Thyroid gland (tissue), 4 donors: ENCODE data around the gene UTP4. TPM values are rescaled to one million over a fixed set of nuclear protein-coding genes. Genes with fewer than 3 reads are reported as not detected.

ENCODE experiments used
- DNase-seq, 2 donors: peaks; one replicate each; pipeline ENCODE4 v3.0.0-alpha.2; 2019
- H3K27ac ChIP-seq, 3 donors: fragments of 200-600 bp; sonication (generic); 1 replicate in 2 of 3; 2 replicates in 1 of 3; pipeline ENCODE4 v1.5.1; 2016 to 2019; ENCODE audit warnings: mild to moderate bottlenecking in 1 of 3, moderate library complexity in 1 of 3
- H3K27me3 ChIP-seq: fragments of 200-600 bp; sonication (generic); one replicate; pipeline ENCODE4 v1.5.1; 2019
- H3K36me3 ChIP-seq, 2 donors: fragments of 200-600 bp; sonication (generic); one replicate each; pipeline ENCODE4 v1.5.1; 2016 to 2019
- H3K4me1 ChIP-seq, 2 donors: fragments of 200-600 bp; sonication (generic); one replicate each; pipeline ENCODE4 v1.5.1; 2017 to 2019
- H3K4me3 ChIP-seq, 3 donors: fragments of 200-600 bp; sonication (generic); replicated peaks in 1 of 3; 1 replicate in 2 of 3; 2 replicates in 1 of 3; pipeline ENCODE4 v1.5.1; 2016; ENCODE audit warnings: mild to moderate bottlenecking in 1 of 3
- H3K9me3 ChIP-seq: fragments of 200-600 bp; sonication (generic); one replicate; pipeline ENCODE4 v1.5.1; 2017
- POLR2A ChIP-seq, 2 donors: fragments of 450-650 bp; IDR thresholded peaks; one replicate each; pipeline ENCODE4 v1.6.1; 2017; ENCODE audit warnings: antibody characterized with exemption in 2 of 2, mild to moderate bottlenecking in 2 of 2, moderate library complexity in 1 of 2
- WGBS, 2 donors: methylation state at CpG; one replicate each; pipeline ENCODE4 v1.1.5; 2017; 5-methylcytosine and 5-hydroxymethylcytosine counted together
- intact Hi-C: fragments of 100-400 bp; cut with DNase I; formaldehyde crosslinking; loops from one replicate; pipeline ENCODE4 v1.15.1; 2023
- total RNA-seq, 4 donors: library from RNA; depleted of rRNA; stranded (reverse); fragments of >200 nt; gene quantifications; one replicate each; pipeline ENCODE4 v1.2.3, GENCODE V29; 2016
- TF ChIP-seq, protein P1 (sequence below), 6 experiments: fragments of 200-600 bp in 3 of 6; fragments of 450-650 bp in 3 of 6; sonication (generic) in 3 of 6; IDR thresholded peaks; one replicate each; pipeline ENCODE4 v1.5.1; 2016 to 2019; ENCODE audit warnings: antibody characterized with exemption in 6 of 6, mild to moderate bottlenecking in 2 of 6, inconsistent platforms in 1 of 6, moderate library complexity in 1 of 6

The UTP4 gene
- total RNA-seq, 4 donors from 2014 or later = 22.4 to 33.1 (median 24.1) TPM

GRCh38 chr16:69114346-69114975, 18.0 kb upstream of the UTP4 start:
- Histone ChIP-seq H3K4me1 (peaks cover 11 to 38% of the 10 kb centered on the region in 2 donors), H3K9me3 (no peaks in the 10 kb centered on the region), H3K27me3 (no peaks in the 10 kb centered on the region), H3K27ac (no peak overlapping the region), H3K36me3 (peaks cover 30 to 33% of the 10 kb centered on the region in 2 donors), H3K4me3 (no peak overlapping the region)
- TF ChIP-seq, protein P1, sequence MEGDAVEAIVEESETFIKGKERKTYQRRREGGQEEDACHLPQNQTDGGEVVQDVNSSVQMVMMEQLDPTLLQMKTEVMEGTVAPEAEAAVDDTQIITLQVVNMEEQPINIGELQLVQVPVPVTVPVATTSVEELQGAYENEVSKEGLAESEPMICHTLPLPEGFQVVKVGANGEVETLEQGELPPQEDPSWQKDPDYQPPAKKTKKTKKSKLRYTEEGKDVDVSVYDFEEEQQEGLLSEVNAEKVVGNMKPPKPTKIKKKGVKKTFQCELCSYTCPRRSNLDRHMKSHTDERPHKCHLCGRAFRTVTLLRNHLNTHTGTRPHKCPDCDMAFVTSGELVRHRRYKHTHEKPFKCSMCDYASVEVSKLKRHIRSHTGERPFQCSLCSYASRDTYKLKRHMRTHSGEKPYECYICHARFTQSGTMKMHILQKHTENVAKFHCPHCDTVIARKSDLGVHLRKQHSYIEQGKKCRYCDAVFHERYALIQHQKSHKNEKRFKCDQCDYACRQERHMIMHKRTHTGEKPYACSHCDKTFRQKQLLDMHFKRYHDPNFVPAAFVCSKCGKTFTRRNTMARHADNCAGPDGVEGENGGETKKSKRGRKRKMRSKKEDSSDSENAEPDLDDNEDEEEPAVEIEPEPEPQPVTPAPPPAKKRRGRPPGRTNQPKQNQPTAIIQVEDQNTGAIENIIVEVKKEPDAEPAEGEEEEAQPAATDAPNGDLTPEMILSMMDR (IDR thresholded peaks at IDR 0.05) = no peak
- no peak for TF ChIP-seq POLR2A (IDR thresholded peaks at IDR 0.05)
- WGBS, 2 donors = 86 to 95% methylated on average over 25 of the region's 25 CpGs
- DNase-seq = no peak
- intact Hi-C loops = no loop called here

GRCh38 chr16:69114976-69115355, 17.5 kb upstream of the UTP4 start:
- WGBS, 2 donors = 96 to 99% methylated on average over 6 of the region's 6 CpGs
- H3K27ac ChIP-seq = no peak overlapping the region
- intact Hi-C loops = no loop called here
- H3K27me3 ChIP-seq = no peaks in the 10 kb centered on the region
- H3K9me3 ChIP-seq = no peaks in the 10 kb centered on the region
- peaks cover 11 to 39% of the 10 kb centered on the region in 2 donors for H3K4me1 ChIP-seq
- no peak for DNase-seq
- TF ChIP-seq, protein P1 (IDR thresholded peaks at IDR 0.05) = no peak
- TF ChIP-seq POLR2A (IDR thresholded peaks at IDR 0.05) = no peak
- H3K4me3 ChIP-seq = no peak overlapping the region
- H3K36me3 ChIP-seq = peaks cover 28 to 38% of the 10 kb centered on the region in 2 donors

DNA sequence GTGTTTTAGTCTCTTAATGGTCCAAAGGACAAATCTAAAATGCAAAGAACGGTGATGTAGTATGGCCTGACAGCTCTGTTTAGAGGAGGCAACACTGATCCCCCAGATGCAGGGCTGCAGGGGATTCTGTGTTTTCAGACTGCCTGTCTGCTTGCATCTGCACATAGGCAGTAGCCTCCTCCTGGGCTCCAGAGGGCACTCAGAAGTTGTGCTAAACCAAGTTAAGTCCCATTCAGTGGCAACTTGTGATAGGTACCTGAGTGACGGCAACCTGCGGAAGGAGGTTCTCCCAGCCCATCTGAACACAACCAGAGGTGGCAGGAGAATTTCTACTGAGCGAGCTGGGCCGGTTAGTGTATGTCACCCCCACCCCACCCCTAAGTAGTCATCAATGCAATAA, 17.1 kb upstream of the UTP4 start:
- Histone ChIP-seq H3K27ac (no peak overlapping the region), H3K4me1 (peaks cover 11 to 39% of the 10 kb centered on the region in 2 donors), H3K27me3 (no peaks in the 10 kb centered on the region), H3K4me3 (no peak overlapping the region), H3K9me3 (no peaks in the 10 kb centered on the region), H3K36me3 (peaks cover 32 to 42% of the 10 kb centered on the region in 2 donors)
- intact Hi-C loops = no loop called here
- TF ChIP-seq POLR2A (IDR thresholded peaks at IDR 0.05) = no peak
- TF ChIP-seq, protein P1 (IDR thresholded peaks at IDR 0.05) = no peak
- 97 to 98% methylated on average over 5 of the region's 5 CpGs for WGBS, 2 donors
- no peak for DNase-seq

- no peaks in the 10 kb centered on the region for H3K27me3 ChIP-seq
- TF ChIP-seq POLR2A (IDR thresholded peaks at IDR 0.05) = no peak
- TF ChIP-seq, protein P1 (IDR thresholded peaks at IDR 0.05) = no peak
- H3K4me3 ChIP-seq = no peak overlapping the region
- H3K27ac ChIP-seq = no peak overlapping the region
- H3K36me3 ChIP-seq = peaks cover 37 to 46% of the 10 kb centered on the region in 2 donors
- no peak for DNase-seq
- H3K9me3 ChIP-seq = no peaks in the 10 kb centered on the region
- intact Hi-C loops = no loop called here
- peaks cover 11 to 39% of the 10 kb centered on the region in 2 donors for H3K4me1 ChIP-seq
- 70 to 76% methylated on average over 1 of the region's 1 CpG for WGBS, 2 donors
Observed at GRCh38 chr16:69115837-69116236, 16.6 kb upstream of the UTP4 start.

DNA sequence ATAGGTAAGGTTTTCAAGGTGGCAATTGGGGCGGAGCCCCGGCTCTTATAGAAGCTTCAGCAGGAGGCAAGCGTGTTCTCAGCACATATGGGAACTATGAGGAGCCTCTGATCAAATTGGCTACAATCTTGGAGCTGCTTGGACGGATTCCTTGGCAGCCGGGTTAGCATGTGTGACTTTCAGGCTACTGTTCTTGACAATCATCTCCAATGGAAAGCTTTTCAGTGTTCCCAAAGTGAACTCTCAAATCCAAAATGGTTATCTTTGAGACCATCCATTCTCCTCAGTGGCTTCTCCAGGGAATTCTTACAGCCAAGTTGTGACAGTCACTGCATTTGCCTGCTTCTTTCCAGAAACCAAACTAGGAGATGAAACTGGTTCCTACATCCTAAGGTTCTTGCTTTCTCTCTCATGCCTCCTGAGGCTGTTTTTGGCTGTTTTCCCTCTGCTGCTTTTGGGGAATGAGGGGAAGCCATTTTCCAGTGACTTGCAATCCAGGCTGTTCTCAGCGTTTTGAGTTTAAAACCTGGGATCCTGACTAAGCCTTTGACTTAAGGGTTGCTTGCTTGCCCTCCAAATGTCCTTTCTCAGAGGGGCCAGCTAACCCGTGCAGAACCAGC, 16.1 kb upstream of the UTP4 start:
- Histone ChIP-seq H3K27me3 (no peaks in the 10 kb centered on the region), H3K9me3 (no peaks in the 10 kb centered on the region), H3K27ac (peak overlapping the region in 2 of 3 donors; percentile 18 to 47), H3K36me3 (peaks cover 39 to 50% of the 10 kb centered on the region in 2 donors), H3K4me1 (peaks cover 11 to 37% of the 10 kb centered on the region in 2 donors), H3K4me3 (no peak overlapping the region)
- no peak for DNase-seq
- intact Hi-C loops = no loop called here
- no peak for TF ChIP-seq POLR2A (IDR thresholded peaks at IDR 0.05)
- TF ChIP-seq, protein P1 (IDR thresholded peaks at IDR 0.05) = no peak
- 77% methylated on average over 7 of the region's 7 CpGs for WGBS, 2 donors
